Motor neuron (in vitro differentiated cells): Measurements from ENCODE around the gene ZNF425. TPM values are rescaled to one million over a fixed set of nuclear protein-coding genes. Genes with fewer than 3 reads are reported as not detected.
"Not testable (repeated sequence)": the region's sequence is repeated elsewhere in the genome, so short reads cannot be mapped to it uniquely, and the experiment has no call there.

Experiments
- ATAC-seq, 8 experiments: fragments of 200-7000 bp; cut with Tn5 transposase; replicated peaks in 6 of 8; 2 replicates each; pipeline ENCODE4 v1.8.0; 2021; ENCODE audit warnings: mild to moderate bottlenecking in 8 of 8, moderate library complexity in 8 of 8
- H3K27ac ChIP-seq, 2 donors: fragments of 250-450 bp; sonication (Bioruptor Pico); 2 replicates each; pipeline ENCODE4 v1.9.0; 2021; ENCODE audit warnings: antibody characterized with exemption in 2 of 2, mild to moderate bottlenecking in 2 of 2, moderate library complexity in 1 of 2
- H3K4me1 ChIP-seq, 2 donors: fragments of 250-450 bp; sonication (Bioruptor Pico); replicated peaks in 1 of 2; 2 replicates each; pipeline ENCODE4 v1.6.1; 2021; ENCODE audit warnings: antibody characterized with exemption in 2 of 2, mild to moderate bottlenecking in 2 of 2, moderate library complexity in 1 of 2
- H3K4me3 ChIP-seq, 5 donors: fragments of 250-450 bp; sonication (Bioruptor Pico); 2 replicates each; pipeline ENCODE4 v1.9.0; 2021; ENCODE audit warnings: antibody characterized with exemption in 5 of 5, mild to moderate bottlenecking in 5 of 5, moderate library complexity in 4 of 5
- WGBS, 10 experiments: fragments of 450-650 bp; shearing (Covaris generic); methylation state at CpG; one replicate each; pipeline ENCODE4 v1.0.0; 2022; 5-methylcytosine and 5-hydroxymethylcytosine counted together
- in situ Hi-C, 9 experiments: fragments of 400-800 bp; cut with MboI; loops; one replicate each; pipeline ENCODE4 v1.15.0; 2021; ENCODE audit warnings: low sequenced_read_pairs in 9 of 9, low pct_unique_long_range_greater_than_20kb in 2 of 9; ENCODE audit not compliant: unreplicated experiment in 9 of 9
- total RNA-seq, 8 experiments: library from RNA; unstranded; fragments of 300-600 nt; gene quantifications; 2 replicates each; pipeline versions ENCODE4 v1.2.3 to v1.2.4, GENCODE V29; 2022

The ZNF425 gene
- total RNA-seq, 8 experiments from 2014 or later, result 2.5 to 5.1 (median 3.2) TPM

GRCh38 chr7:149081914-149082313 is 44.2 kb downstream of the ZNF425 start:
- Histone ChIP-seq H3K4me1 (no peaks in the 10 kb centered on the region), H3K4me3 (no peak overlapping the region), H3K27ac (no peak overlapping the region)
- in situ Hi-C loops, result no loop called here
- no peak for ATAC-seq
- 73 to 100% (median 91%) methylated on average over 1 to 4 of the region's 6 CpGs; no CpG with 5 or more reads in 2 of the 10 experiments for WGBS, 10 experiments

DNA sequence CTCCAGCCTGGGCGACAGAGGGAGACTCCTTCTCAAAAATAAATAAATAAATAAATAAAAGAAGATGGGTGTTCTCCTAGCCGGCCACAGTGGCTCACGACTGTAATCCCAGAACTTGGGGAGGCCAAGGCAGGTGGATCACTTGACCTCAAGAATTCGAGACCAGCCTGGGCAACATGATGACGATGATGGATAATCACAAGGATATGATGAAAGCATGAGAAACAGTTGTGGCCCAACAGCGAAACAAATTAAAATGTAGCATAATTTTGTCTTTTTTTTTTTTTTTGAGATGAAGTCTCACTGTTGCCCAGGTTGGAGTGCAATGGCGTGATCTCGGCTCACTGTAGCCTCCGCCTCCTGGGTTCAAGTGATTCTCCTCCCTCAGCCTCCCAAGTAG is 48.5 kb downstream of the ZNF425 start:
- H3K4me1 ChIP-seq, result no peaks in the 10 kb centered on the region

DNA sequence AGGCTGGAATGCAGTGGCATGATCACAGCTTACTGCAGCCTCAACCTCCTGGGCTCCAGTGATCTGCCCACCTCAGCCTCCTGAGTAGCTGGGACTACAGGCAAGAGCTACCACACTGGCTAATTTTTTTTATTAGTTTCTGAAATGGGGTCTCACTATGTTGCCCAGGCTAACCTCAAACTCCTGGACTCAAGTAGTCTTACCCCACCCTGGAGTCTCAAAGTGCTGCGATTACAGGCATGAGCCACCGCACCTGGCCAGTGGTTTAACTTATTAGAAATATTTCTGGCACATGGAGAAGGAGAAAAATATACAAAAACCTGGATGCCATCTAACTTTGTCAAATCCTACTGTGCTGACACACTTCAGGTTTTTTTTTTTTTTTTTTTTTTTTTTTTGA is 50.8 kb downstream of the ZNF425 start:
- Histone ChIP-seq H3K27ac (no peak overlapping the region), H3K4me3 (no peak overlapping the region), H3K4me1 (no peaks in the 10 kb centered on the region)
- WGBS, 10 experiments, result 92 to 100% (median 100%) methylated on average over 1 to 2 of the region's 2 CpGs; no CpG with 5 or more reads in 5 of the 10 experiments
- no peak for ATAC-seq
- in situ Hi-C loops, result no loop called here

More for the DNA sequence above, 48.5 kb downstream of the ZNF425 start:
- no peak overlapping the region for H3K4me3 ChIP-seq
- ATAC-seq, result no peak
- WGBS, 10 experiments, result 67 to 100% (median 100%) methylated on average over 1 to 5 of the region's 9 CpGs; no CpG with 5 or more reads in 3 of the 10 experiments
- H3K27ac ChIP-seq, result no peak overlapping the region
- in situ Hi-C loops, result no loop called here

GRCh38 chr7:149074116-149074885 is 51.8 kb downstream of the ZNF425 start:
- 60 to 100% (median 96%) methylated on average over 1 to 3 of the region's 3 CpGs; no CpG with 5 or more reads in 4 of the 10 experiments for WGBS, 10 experiments
- in situ Hi-C loops, result no loop called here
- no peak overlapping the region for H3K27ac ChIP-seq

DNA sequence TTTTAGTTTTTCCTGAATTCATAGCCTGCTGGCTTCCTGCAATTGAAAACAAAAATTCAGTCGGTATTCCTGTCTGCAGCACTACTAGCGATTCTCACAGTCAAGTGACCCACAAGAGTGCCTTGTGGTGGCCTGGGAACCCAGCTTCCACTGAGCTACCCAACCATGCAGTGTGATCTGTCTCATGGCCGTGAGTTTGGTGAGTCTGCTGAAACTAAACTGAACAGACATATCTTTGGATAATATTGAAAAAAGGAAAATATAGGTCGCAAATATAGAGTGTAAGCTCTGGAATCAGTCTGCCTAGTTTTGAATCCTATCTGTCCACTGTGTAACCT is 53.7 kb downstream of the ZNF425 start:
- H3K27ac ChIP-seq, result no peak overlapping the region
- H3K4me3 ChIP-seq, result no peak overlapping the region
- no peak for ATAC-seq
- 81 to 100% (median 91%) methylated on average over 1 to 4 of the region's 4 CpGs; no CpG with 5 or more reads in 2 of the 10 experiments for WGBS, 10 experiments
- in situ Hi-C loops, result no loop called here
- no peaks in the 10 kb centered on the region for H3K4me1 ChIP-seq

More at GRCh38 chr7:149074116-149074885, 51.8 kb downstream of the ZNF425 start:
- Histone ChIP-seq H3K4me1 (no peaks in the 10 kb centered on the region), H3K4me3 (no peak overlapping the region)
- ATAC-seq, result no peak

DNA sequence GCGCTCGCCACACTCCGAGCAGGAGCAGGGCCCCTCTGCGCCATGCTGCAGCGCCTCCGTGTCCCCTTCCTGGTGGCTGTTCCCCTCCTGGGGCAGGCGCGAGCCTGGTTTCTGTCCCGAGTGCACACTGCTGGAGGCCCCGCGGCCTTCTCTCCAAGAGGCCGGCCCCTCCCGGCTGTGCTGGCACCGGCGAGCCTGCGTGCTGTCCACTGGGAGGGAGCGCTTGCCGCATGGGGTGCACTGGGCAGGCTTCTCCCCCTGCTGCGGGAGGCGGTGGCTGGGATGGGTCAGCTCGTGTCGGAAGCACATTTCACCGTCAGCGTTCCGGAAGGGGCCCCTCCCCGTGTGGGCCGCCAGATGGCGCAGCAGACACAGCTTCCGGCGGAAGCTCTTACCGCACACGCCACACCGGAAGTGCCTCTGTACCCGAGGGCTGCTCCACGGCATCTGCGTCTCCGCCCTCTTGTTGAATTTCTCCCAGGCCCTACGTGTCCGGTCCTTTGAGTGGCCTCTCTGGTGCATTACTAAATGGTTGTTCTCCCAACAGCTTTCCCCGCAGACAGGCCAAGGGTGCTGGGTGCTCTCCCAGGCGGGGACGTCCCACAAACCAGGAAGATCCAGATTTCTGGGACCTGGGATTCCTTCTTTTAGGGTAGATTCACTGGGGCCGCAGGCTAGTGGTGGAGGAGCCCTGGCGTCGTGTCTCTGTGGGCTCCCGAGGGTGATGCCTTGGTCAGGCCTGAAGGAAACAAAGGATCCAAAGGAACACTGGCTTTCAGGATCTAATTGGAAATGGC is 54.3 kb downstream of the ZNF425 start:
- Histone ChIP-seq H3K4me3 (no peak overlapping the region), H3K4me1 (no peaks in the 10 kb centered on the region), H3K27ac (no peak overlapping the region)
- in situ Hi-C loops, result no loop called here
- ATAC-seq, result peak in 5 of 8 experiments; percentile 33 to 64 (median 42)
- WGBS, 10 experiments, result 65 to 100% (median 92%) methylated on average over 2 to 14 of the region's 46 CpGs; no CpG with 5 or more reads in 3 of the 10 experiments

DNA sequence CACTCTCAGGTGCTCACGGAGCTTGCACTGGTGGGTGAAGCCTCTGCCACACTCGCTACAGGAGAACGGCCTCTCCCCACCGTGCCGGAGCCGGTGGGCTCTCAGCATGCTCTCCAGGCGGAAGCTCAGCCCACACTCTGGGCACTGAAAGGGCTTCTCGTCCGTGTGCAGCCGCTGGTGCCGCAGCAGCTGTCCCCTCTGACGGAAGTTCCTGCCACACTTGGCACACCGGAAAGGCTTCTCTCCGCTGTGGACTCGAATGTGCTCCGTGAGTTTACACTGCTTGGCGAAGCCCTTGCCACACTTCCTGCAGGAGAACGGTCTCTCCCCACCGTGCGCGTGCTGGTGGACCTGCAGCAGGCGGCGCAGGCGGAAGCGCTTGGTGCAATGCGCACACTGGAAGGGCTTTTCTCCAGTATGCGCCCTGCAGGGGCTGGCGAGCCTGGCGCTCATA is 54.9 kb downstream of the ZNF425 start:
- WGBS, 10 experiments, result 92 to 100% (median 100%) methylated on average over 1 to 14 of the region's 29 CpGs; no CpG with 5 or more reads in 3 of the 10 experiments

GRCh38 chr7:149070372-149071125 is 55.6 kb downstream of the ZNF425 start:
- peak in 2 of 8 experiments; percentile 3 to 30 for ATAC-seq
- H3K27ac ChIP-seq, result peak overlapping the region in 1 of 2 donors; percentile 37
- in situ Hi-C loops, result no loop called here
- WGBS, 10 experiments, result 74 to 100% (median 86%) methylated on average over 1 to 22 of the region's 31 CpGs; no CpG with 5 or more reads in 3 of the 10 experiments
- H3K4me3 ChIP-seq, result no peak overlapping the region
- peaks cover 0 to 2% of the 10 kb centered on the region in 2 donors for H3K4me1 ChIP-seq

More for the DNA sequence above, 54.9 kb downstream of the ZNF425 start:
- in situ Hi-C loops, result no loop called here
- Histone ChIP-seq H3K27ac (peak overlapping the region in 1 of 2 donors; percentile 37), H3K4me3 (no peak overlapping the region), H3K4me1 (no peaks in the 10 kb centered on the region)
- peak in 1 of 8 experiments; percentile 23 for ATAC-seq

- no peak for ATAC-seq
- in situ Hi-C loops, result no loop called here
- Histone ChIP-seq H3K4me3 (no peak overlapping the region), H3K27ac (no peak overlapping the region), H3K4me1 (peaks cover 5 to 6% of the 10 kb centered on the region in 2 donors)
- 50 to 92% (median 80%) methylated on average over 1 to 4 of the region's 4 CpGs; no CpG with 5 or more reads in 3 of the 10 experiments for WGBS, 10 experiments
Measured at GRCh38 chr7:149067869-149068268, 58.3 kb downstream of the ZNF425 start.

DNA sequence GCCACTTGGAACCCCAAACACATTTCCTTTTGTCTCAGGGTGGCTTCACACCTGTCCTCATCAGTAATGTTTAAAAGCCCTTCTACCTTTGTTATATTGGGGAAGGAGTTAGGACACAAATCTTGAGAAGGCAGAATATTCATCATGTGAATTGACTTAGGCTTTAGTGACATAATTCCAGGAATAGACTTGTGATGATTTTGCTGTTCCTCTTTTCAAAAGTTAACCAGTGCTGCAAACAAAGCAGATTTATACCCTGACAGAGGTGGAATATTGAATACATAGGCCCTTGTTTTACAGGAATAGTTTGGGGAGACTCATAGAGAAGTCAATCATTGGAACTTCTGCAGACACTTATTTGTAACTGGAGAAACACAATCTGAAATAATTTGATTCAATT is 62.6 kb downstream of the ZNF425 start:
- H3K27ac ChIP-seq, result no peak overlapping the region
- H3K4me1 ChIP-seq, result peaks cover 5 to 6% of the 10 kb centered on the region in 2 donors
- no peak overlapping the region for H3K4me3 ChIP-seq
- ATAC-seq, result no peak
- in situ Hi-C loops, result no loop called here

DNA sequence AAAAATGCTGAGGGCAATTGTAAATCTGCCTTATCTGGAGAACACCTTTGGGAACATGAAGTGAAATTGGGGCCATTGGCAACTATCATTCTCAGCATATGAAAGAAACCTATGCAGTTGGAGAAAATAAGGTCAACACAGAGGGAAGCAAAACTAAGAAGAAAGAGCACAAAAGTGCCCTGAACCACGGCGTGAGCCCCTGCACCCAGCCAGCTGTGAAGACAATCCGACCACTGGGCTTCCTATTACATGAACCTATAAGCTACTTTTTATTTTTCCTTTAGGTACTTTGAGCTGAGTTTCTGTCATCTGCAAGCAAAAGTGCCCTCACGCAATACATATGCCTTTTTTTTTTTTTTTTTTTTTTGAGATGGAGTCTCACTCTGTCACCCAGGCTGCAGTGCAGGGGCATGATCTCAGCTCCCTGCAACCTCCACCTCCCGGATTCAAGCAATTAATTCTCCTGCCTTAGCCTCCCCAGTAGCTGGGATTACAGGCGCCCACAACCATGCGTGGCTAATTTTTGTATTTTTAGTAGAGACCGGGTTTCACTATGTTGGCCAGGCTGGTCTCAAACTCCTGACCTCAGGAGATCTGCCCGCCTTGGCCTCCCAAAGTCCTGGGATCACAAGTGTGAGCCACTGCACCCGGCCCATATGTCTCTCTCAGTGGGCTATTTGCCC is 63.8 kb downstream of the ZNF425 start:
- in situ Hi-C loops, H3K4me3 ChIP-seq, ATAC-seq, H3K4me1 ChIP-seq, H3K27ac ChIP-seq: not testable (repeated sequence)
- WGBS, 10 experiments, result 33 to 100% (median 89%) methylated on average over 3 to 8 of the region's 10 CpGs; no CpG with 5 or more reads in 2 of the 10 experiments

DNA sequence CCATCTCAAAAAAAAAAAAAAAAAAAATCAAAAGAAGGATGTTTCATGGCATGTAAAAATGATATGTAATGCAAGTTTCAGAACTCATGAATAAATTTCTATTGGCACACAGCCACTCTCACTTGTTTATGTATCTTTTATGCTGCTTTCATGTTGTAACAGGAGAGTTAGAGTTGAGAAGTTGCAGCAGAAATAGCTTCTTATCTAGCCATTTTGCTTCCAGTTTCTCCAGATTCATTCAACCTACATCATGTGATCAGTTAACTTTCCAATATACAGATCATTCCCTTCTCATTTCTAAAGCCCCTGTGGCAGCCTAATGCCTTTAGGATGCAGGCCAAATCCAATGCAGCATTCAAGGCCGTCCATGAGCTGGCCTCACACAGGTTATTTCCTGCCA is 66.0 kb downstream of the ZNF425 start:
- peak in 1 of 8 experiments; percentile 16 for ATAC-seq
- Histone ChIP-seq H3K4me3 (no peak overlapping the region), H3K4me1 (peaks cover 3 to 6% of the 10 kb centered on the region in 2 donors), H3K27ac (no peak overlapping the region)
- WGBS, 10 experiments, result 17 to 100% (median 56%) methylated on average over 1 of the region's 1 CpG; no CpG with 5 or more reads in 4 of the 10 experiments
- in situ Hi-C loops, result no loop called here
